Activated T-helper 2 cell treated with anti-CD3 and anti-CD28 coated beads, Interferon-gamma antibody, Interleukin-2, Interleukin-4, amounts not matched to agents 10 μg/mL and 5 μg/mL and 100 μg/mL, durations not matched to agents 14 hours and 24 hours and 36 hours (primary cell): ENCODE measurements around the gene PRDX3. TPM values are rescaled to one million over a fixed set of nuclear protein-coding genes. Genes with fewer than 3 reads are reported as not detected.
A peak's percentile ranks its signal among the peaks of the same experiment; 100 is the strongest.

Experiments used
- DNase-seq: peaks from one replicate; pipeline ENCODE4 v3.0.0; 2021; ENCODE audit warnings: low spot score
- H3K27ac Mint-ChIP-seq: one replicate; pipeline ENCODE4 v1.8.0; 2021; ENCODE audit warnings: mixed read lengths
- H3K27me3 Mint-ChIP-seq: one replicate; pipeline ENCODE4 v1.8.0; 2021; ENCODE audit warnings: low read depth, mixed read lengths
- H3K36me3 Mint-ChIP-seq: one replicate; pipeline ENCODE4 v1.8.0; 2021; ENCODE audit warnings: low read depth, mixed read lengths
- H3K4me1 Mint-ChIP-seq: one replicate; pipeline ENCODE4 v1.8.0; 2021; ENCODE audit warnings: low read depth, mixed read lengths
- H3K4me3 Mint-ChIP-seq: one replicate; pipeline ENCODE4 v1.8.0; 2021; ENCODE audit warnings: low read depth, mild to moderate bottlenecking, moderate library complexity, mixed read lengths
- H3K9me3 Mint-ChIP-seq: one replicate; pipeline ENCODE4 v1.8.0; 2021; ENCODE audit warnings: mixed read lengths
- intact Hi-C: fragments of 100-400 bp; cut with micrococcal nuclease; formaldehyde crosslinking; loops from one replicate; pipeline ENCODE4 v1.15.1; 2023
- total RNA-seq: library from RNA; stranded (reverse); gene quantifications from 2 replicates; pipeline ENCODE4 v1.2.3, GENCODE V29; 2022

The PRDX3 gene
- total RNA-seq, 1 donor from 2014 or later, result 182 TPM

- peaks cover 25% of the 10 kb centered on the region for H3K36me3 Mint-ChIP-seq
- no peaks in the 10 kb centered on the region for H3K9me3 Mint-ChIP-seq
- no peaks in the 10 kb centered on the region for H3K27me3 Mint-ChIP-seq
- peak overlapping the region; percentile 77 for H3K4me3 Mint-ChIP-seq
- peaks cover 66% of the 10 kb centered on the region for H3K4me1 Mint-ChIP-seq
- DNase-seq, result peak; percentile 31
- peak overlapping the region; percentile 97 for H3K27ac Mint-ChIP-seq
- intact Hi-C loops, result loop anchor here (1.0 to 2.0 kb wide), 6 partner anchors 9 to 103 kb away; no protein-coding TSS in a partner anchor
These were observed 33.2 kb upstream of the PRDX3 start for GRCh38 chr10:119211625-119212441.

GRCh38 chr10:119211176-119211575, 32.6 kb upstream of the PRDX3 start:
- no peaks in the 10 kb centered on the region for H3K9me3 Mint-ChIP-seq
- peaks cover 25% of the 10 kb centered on the region for H3K36me3 Mint-ChIP-seq
- no peaks in the 10 kb centered on the region for H3K27me3 Mint-ChIP-seq
- peaks cover 67% of the 10 kb centered on the region for H3K4me1 Mint-ChIP-seq
- peak overlapping the region; percentile 77 for H3K4me3 Mint-ChIP-seq
- intact Hi-C loops, result no loop called here
- H3K27ac Mint-ChIP-seq, result peak overlapping the region; percentile 97
- DNase-seq, result no peak

GRCh38 chr10:119210633-119211032, 32.0 kb upstream of the PRDX3 start:
- Mint-ChIP-seq H3K27me3 (no peaks in the 10 kb centered on the region), H3K9me3 (no peaks in the 10 kb centered on the region), H3K4me3 (peak overlapping the region; percentile 17), H3K36me3 (peaks cover 24% of the 10 kb centered on the region), H3K27ac (peak overlapping the region; percentile 97), H3K4me1 (peaks cover 65% of the 10 kb centered on the region)
- intact Hi-C loops, result no loop called here
- no peak for DNase-seq

- intact Hi-C loops, result loop anchor here (1.0 to 5.0 kb wide), 5 partner anchors 40 to 447 kb away; no protein-coding TSS in a partner anchor
- DNase-seq, result no peak
- no peaks in the 10 kb centered on the region for H3K9me3 Mint-ChIP-seq
- peaks cover 59% of the 10 kb centered on the region for H3K4me1 Mint-ChIP-seq
- H3K36me3 Mint-ChIP-seq, result peaks cover 18% of the 10 kb centered on the region
- H3K4me3 Mint-ChIP-seq, result peak overlapping the region; percentile 92
- no peaks in the 10 kb centered on the region for H3K27me3 Mint-ChIP-seq
- peak overlapping the region; percentile 91 for H3K27ac Mint-ChIP-seq
These were observed 31.2 kb upstream of the PRDX3 start for GRCh38 chr10:119209736-119210355.

GRCh38 chr10:119209035-119209735, 30.6 kb upstream of the PRDX3 start:
- Mint-ChIP-seq H3K27ac (peak overlapping the region; percentile 91), H3K4me1 (peaks cover 54% of the 10 kb centered on the region), H3K4me3 (peak overlapping the region; percentile 92), H3K27me3 (no peaks in the 10 kb centered on the region), H3K36me3 (peaks cover 11% of the 10 kb centered on the region), H3K9me3 (no peaks in the 10 kb centered on the region)
- intact Hi-C loops, result loop anchor here (1.0 to 5.0 kb wide), 5 partner anchors 41 to 448 kb away; no protein-coding TSS in a partner anchor
- peak; percentile 47 for DNase-seq

- no peak for DNase-seq
- Mint-ChIP-seq H3K4me3 (peak overlapping the region; percentile 92), H3K9me3 (no peaks in the 10 kb centered on the region), H3K27me3 (no peaks in the 10 kb centered on the region), H3K4me1 (peaks cover 48% of the 10 kb centered on the region), H3K36me3 (peaks cover 10% of the 10 kb centered on the region), H3K27ac (peak overlapping the region; percentile 91)
- intact Hi-C loops, result loop anchor here (2.0 to 5.0 kb wide), 4 partner anchors 60 to 449 kb away; no protein-coding TSS in a partner anchor
These were observed 29.9 kb upstream of the PRDX3 start for GRCh38 chr10:119208553-119208940.

GRCh38 chr10:119207713-119208552, 29.3 kb upstream of the PRDX3 start:
- Mint-ChIP-seq H3K36me3 (peaks cover 9% of the 10 kb centered on the region), H3K9me3 (no peaks in the 10 kb centered on the region), H3K27me3 (no peaks in the 10 kb centered on the region), H3K4me3 (peak overlapping the region; percentile 92), H3K27ac (peak overlapping the region; percentile 91), H3K4me1 (peaks cover 47% of the 10 kb centered on the region)
- peak; percentile 52 for DNase-seq
- intact Hi-C loops, result loop anchor here (1.0 to 5.0 kb wide), 7 partner anchors 61 to 449 kb away; partner anchors contain the start of genes RGS10 and TIAL1

GRCh38 chr10:119207366-119207666, 28.7 kb upstream of the PRDX3 start, which contains the start of gene GRK5:
GRK5 (plus strand) TSS chr10:119207571; CDS start chr10:119207918, 347 bp downstream.
- no peaks in the 10 kb centered on the region for H3K27me3 Mint-ChIP-seq
- no peaks in the 10 kb centered on the region for H3K9me3 Mint-ChIP-seq
- intact Hi-C loops, result loop anchor here (1.0 to 5.0 kb wide), 5 partner anchors 108 to 450 kb away; partner anchors contain the start of genes RGS10 and TIAL1
- peaks cover 4% of the 10 kb centered on the region for H3K36me3 Mint-ChIP-seq
- peaks cover 41% of the 10 kb centered on the region for H3K4me1 Mint-ChIP-seq
- H3K27ac Mint-ChIP-seq, result peak within 1 kb of the TSS; percentile 100
- DNase-seq, result peak; percentile 97
- peak within 1 kb of the TSS; percentile 98 for H3K4me3 Mint-ChIP-seq

GRCh38 chr10:119206603-119207365, 28.2 kb upstream of the PRDX3 start:
- Mint-ChIP-seq H3K36me3 (peaks cover 4% of the 10 kb centered on the region), H3K27ac (peak overlapping the region; percentile 100), H3K4me1 (peaks cover 36% of the 10 kb centered on the region), H3K9me3 (no peaks in the 10 kb centered on the region), H3K27me3 (no peaks in the 10 kb centered on the region), H3K4me3 (peak overlapping the region; percentile 98)
- intact Hi-C loops, result loop anchor here (1.0 to 5.0 kb wide), 8 partner anchors 28 to 451 kb away; partner anchors contain the start of genes PRDX3, RGS10 and TIAL1
- DNase-seq, result peak; percentile 65

GRCh38 chr10:119205894-119206602, 27.4 kb upstream of the PRDX3 start:
- Mint-ChIP-seq H3K4me3 (peak overlapping the region; percentile 98), H3K36me3 (peaks cover 4% of the 10 kb centered on the region), H3K9me3 (no peaks in the 10 kb centered on the region), H3K27me3 (no peaks in the 10 kb centered on the region), H3K27ac (peak overlapping the region; percentile 100), H3K4me1 (peaks cover 28% of the 10 kb centered on the region)
- intact Hi-C loops, result loop anchor here (1.0 to 5.0 kb wide), 7 partner anchors 28 to 451 kb away; partner anchors contain the start of genes PRDX3, RGS10 and TIAL1
- DNase-seq, result peak; percentile 39

GRCh38 chr10:119203006-119203405, 24.4 kb upstream of the PRDX3 start:
- no peak overlapping the region for H3K27ac Mint-ChIP-seq
- H3K27me3 Mint-ChIP-seq, result no peaks in the 10 kb centered on the region
- DNase-seq, result no peak
- intact Hi-C loops, result no loop called here
- H3K9me3 Mint-ChIP-seq, result no peaks in the 10 kb centered on the region
- H3K4me1 Mint-ChIP-seq, result peaks cover 21% of the 10 kb centered on the region
- no peak overlapping the region for H3K4me3 Mint-ChIP-seq
- H3K36me3 Mint-ChIP-seq, result no peaks in the 10 kb centered on the region
